Heart right ventricle (tissue), 16 donors: Measurements from ENCODE around the gene POLN. TPM values are rescaled to one million over a fixed set of nuclear protein-coding genes. Genes with fewer than 3 reads are reported as not detected.

Source experiments
- ATAC-seq, 8 donors: fragments of 200-7000 bp; cut with Tn5 transposase; one replicate each; pipeline ENCODE4 v1.9.1; 2020; ENCODE audit warnings: mild to moderate bottlenecking in 8 of 8, moderate library complexity in 8 of 8, moderate number of reproducible peaks in 1 of 8
- DNase-seq, 2 donors: peaks; one replicate each; pipeline ENCODE4 v3.0.0-alpha.2; 2020
- H3K27ac ChIP-seq, 10 donors: fragments of 200-600 bp; sonication (generic) in 2 of 10; one replicate each; pipeline versions ENCODE4 v1.5.0 to v1.8.0; 2020 to 2022; ENCODE audit warnings: mild to moderate bottlenecking in 3 of 10
- H3K27me3 ChIP-seq, 7 donors: fragments of 200-600 bp; one replicate each; pipeline ENCODE4 v1.8.0; 2021 to 2022; ENCODE audit warnings: mild to moderate bottlenecking in 2 of 7
- H3K36me3 ChIP-seq, 9 donors: fragments of 200-600 bp; sonication (generic) in 1 of 9; one replicate each; pipeline versions ENCODE4 v1.5.0 to v1.8.0; 2020 to 2022; ENCODE audit warnings: mild to moderate bottlenecking in 2 of 9
- H3K4me1 ChIP-seq, 9 donors: fragments of 200-600 bp; sonication (generic) in 1 of 9; one replicate each; pipeline versions ENCODE4 v1.5.0 to v1.8.0; 2020 to 2022; ENCODE audit warnings: mild to moderate bottlenecking in 4 of 9
- H3K4me3 ChIP-seq, 10 donors: fragments of 200-600 bp; sonication (generic) in 2 of 10; one replicate each; pipeline versions ENCODE4 v1.5.0 to v1.8.0; 2020 to 2022; ENCODE audit warnings: mild to moderate bottlenecking in 7 of 10, moderate library complexity in 2 of 10
- H3K9me3 ChIP-seq, 11 donors: fragments of 200-600 bp in 10 of 11; sonication (generic) in 2 of 11; one replicate each; pipeline versions ENCODE4 v1.5.0 to v1.8.0; 2013 to 2022; ENCODE audit warnings: mild to moderate bottlenecking in 2 of 11, control low read depth in 1 of 11, moderate library complexity in 1 of 11
- CTCF ChIP-seq, 9 donors: fragments of 200-600 bp; sonication (generic) in 2 of 9; IDR thresholded peaks; one replicate each; pipeline versions ENCODE4 v1.5.0 to v1.8.0; 2021 to 2022; ENCODE audit warnings: antibody characterized with exemption in 9 of 9, mild to moderate bottlenecking in 5 of 9, moderate library complexity in 1 of 9
- WGBS, 2 donors: extraction: QIAGEN DNeasy Blood & Tissue Kit; methylation state at CpG; one replicate each; pipeline ENCODE4 v1.1.7; 2013; ENCODE audit warnings: inconsistent platforms in 1 of 2; 5-methylcytosine and 5-hydroxymethylcytosine counted together
- intact Hi-C, 10 donors: fragments of 100-400 bp; cut with DNase I; formaldehyde crosslinking; loops; one replicate each; pipeline versions ENCODE4 v1.11.1 to v1.14.2; 2022
- polyA plus RNA-seq, 2 donors: library from polyadenylated mRNA; stranded (reverse); fragments of 200-250 nt; gene quantifications; one replicate each; pipeline ENCODE4 v1.2.3, GENCODE V29; 2013
- total RNA-seq, 10 donors: library from RNA; stranded (reverse); fragmentation: NEBNext Ultra II Directional in 3 of 10; extraction: Animal tissue kit (Norgen Biotek cat#: 25700) in 3 of 10; gene quantifications; one replicate each; pipeline versions ENCODE4 v1.2.1 to v1.2.4, GENCODE V29; 2021 to 2023
- donor health status: Arrhythmogenic right ventricular cardiomyopathy.
- donor health status: ischemic (EF 13 %, LVEDD 7.1; RV severe dilation, severe dysfunction).
- donor health status: healthy with polysubstance abuse.
- donor health status: DM: no; HTN: yes; CAD: no.
- donor health status: DM: no; HTN: no; CAD: no.
- donor health status: ischemic (EF 25% LVEDD 6.9; RV normal size, moderate dysfunction).
- donor health status: ischemic (EF 25% LVEDD 5.7; RV mildly dilated, moderate dysfunction).
- donor health status: healthy.
- donor health status: DM: yes; HTN: yes; CAD: no.
- donor health status: Ischemic cardiomyopathy.
- donor health status: ischemic (EF 35%, LVEDD 5.7; RV mildly dilated, moderate dysfunction).
- donor health status: nonischemic (EF 11% LVEDD 7.7; RV severe dilation, severe dysfunction).
- donor health status: DM: yes; HTN: yes; CAD: no.
- donor health status: PGD.
- donor health status: ischemic (EF 29% LVEDD 5.4; RV normal size, mild dysfunction).
- donor health status: nonischemic (EF 23%, LVEDD 6.1; RV moderate dilation, normal function).

POLN gene
- total and polyA plus RNA-seq, 12 donors, result 0.97 to 3.1 (median 2.1) TPM

DNA sequence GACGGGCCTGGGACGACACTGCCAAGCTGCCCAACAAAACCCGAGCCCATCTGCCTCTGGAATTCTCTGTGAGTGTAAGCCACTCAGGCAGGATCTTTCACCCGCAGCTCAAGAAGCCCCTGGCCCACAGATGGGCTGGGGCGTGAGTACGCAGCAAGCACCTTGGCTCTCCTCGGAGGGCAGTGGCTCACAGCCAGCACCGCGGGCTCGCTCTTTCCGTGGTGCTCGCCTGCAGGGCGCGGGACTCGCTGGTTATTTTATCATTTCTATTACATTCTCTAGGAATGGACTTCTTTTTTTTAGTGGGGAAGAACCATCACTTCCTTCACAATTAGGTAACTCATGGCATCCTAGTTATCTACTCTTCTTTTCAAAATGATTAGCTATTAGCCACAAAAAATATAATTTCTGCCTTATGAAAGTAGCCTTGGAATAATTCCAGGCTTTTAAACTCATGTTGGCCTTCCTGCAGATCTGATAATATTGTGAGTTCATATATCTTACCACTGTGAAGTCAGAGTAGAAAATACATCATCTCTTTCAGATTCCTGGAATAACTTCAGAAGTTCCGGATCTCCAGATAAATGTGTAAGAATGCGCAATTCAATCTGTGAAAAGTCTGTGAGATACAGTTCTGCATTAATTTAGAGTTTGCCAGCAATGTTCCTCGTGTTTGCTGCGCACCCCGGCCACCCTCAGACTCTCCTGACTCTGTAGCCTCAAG lies 114.2 kb downstream of the POLN start:
- no peak overlapping the region for H3K27ac ChIP-seq
- no peak overlapping the region for H3K4me3 ChIP-seq
- intact Hi-C loops, result no loop called here
- 79 to 80% methylated on average over 20 of the region's 20 CpGs for WGBS, 2 donors
- H3K9me3 ChIP-seq, result peaks cover 0 to 17% (median 7%) of the 10 kb centered on the region in 11 donors
- ATAC-seq, result no peak
- H3K36me3 ChIP-seq, result no peaks in the 10 kb centered on the region
- DNase-seq, result no peak
- no peaks in the 10 kb centered on the region for H3K4me1 ChIP-seq
- TF ChIP-seq CTCF (IDR thresholded peaks at IDR 0.05), result no peak
- H3K27me3 ChIP-seq, result no peaks in the 10 kb centered on the region

DNA sequence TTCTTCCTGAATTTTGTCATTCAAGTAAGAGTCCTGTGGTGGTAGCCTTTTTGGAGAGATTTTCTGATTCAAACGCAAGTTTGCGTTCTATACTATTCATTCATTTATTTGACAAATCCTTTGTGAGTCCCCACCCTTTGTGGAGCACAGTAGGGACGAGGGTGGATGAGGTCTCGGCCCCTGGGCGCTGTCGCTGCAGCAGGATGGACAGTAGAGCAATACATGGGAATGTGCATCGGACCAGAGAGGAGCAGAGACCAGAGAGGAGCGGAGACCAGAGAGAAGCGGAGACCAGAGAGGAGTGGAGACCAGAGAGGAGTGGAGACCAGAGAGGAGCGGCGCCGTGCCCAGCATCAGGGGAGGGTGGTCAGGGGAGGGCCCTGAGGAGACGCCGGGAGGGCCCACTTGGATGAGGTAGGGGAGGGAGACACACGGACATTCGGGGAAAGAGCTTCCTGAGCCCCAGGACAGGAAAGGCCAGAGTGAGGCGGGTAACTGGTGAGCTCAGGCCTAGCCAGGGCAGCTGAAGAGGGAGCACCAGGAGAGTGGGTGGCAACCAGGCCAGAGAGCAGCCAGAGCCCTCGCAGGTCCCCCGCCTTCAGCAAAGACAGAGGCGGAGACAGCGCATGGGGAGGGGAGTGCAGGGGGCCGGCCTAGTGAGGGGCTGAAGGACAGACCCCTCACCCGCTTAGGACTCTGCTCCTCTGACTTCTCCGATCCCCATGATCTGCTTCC lies 115.4 kb downstream of the POLN start:
- intact Hi-C loops, result no loop called here
- Histone ChIP-seq H3K27me3 (no peaks in the 10 kb centered on the region), H3K9me3 (peaks cover 0 to 4% (median 0%) of the 10 kb centered on the region in 11 donors), H3K36me3 (no peaks in the 10 kb centered on the region), H3K4me3 (no peak overlapping the region), H3K4me1 (no peaks in the 10 kb centered on the region), H3K27ac (no peak overlapping the region)
- TF ChIP-seq CTCF (IDR thresholded peaks at IDR 0.05), result no peak
- ATAC-seq, result peak in 1 of 8 donors; percentile 26
- WGBS, 2 donors, result 85 to 87% methylated on average over 24 of the region's 24 CpGs
- DNase-seq, result no peak

DNA sequence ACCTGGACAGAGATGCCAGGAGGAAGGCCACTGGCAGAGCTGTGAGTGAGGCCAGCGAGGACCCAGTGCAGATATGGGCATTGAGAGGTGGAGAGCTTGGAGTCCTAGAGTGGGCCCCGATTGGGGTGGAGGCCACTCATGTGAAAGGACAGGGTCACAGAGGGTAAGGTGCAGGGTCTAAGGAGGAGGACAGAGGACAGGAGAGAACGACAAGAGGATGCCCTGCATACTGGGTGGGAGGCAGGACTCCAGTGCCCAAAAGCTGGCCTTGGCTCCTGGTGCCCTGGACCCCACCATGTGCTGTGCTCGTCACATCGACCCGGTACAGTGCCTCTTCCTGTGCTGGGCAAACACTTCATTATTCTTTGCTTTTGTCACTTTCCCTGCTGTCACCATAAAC lies 116.1 kb downstream of the POLN start:
- ATAC-seq (no peak), DNase-seq (no peak)
- no peak overlapping the region for H3K4me3 ChIP-seq
- H3K27ac ChIP-seq, result no peak overlapping the region
- no peaks in the 10 kb centered on the region for H3K36me3 ChIP-seq
- no peaks in the 10 kb centered on the region for H3K9me3 ChIP-seq
- TF ChIP-seq CTCF (IDR thresholded peaks at IDR 0.05), result no peak
- WGBS, 2 donors, result 89 to 92% methylated on average over 6 of the region's 6 CpGs
- H3K27me3 ChIP-seq, result no peaks in the 10 kb centered on the region
- intact Hi-C loops, result no loop called here
- no peaks in the 10 kb centered on the region for H3K4me1 ChIP-seq

- no peak for ATAC-seq
- WGBS, 2 donors, result 90 to 92% methylated on average over 4 of the region's 4 CpGs
These were observed 116.9 kb downstream of the POLN start for GRCh38 chr4:2125023-2125422.

More at GRCh38 chr4:2125023-2125422, 116.9 kb downstream of the POLN start:
- Histone ChIP-seq H3K36me3 (no peaks in the 10 kb centered on the region), H3K27ac (no peak overlapping the region), H3K9me3 (no peaks in the 10 kb centered on the region), H3K27me3 (no peaks in the 10 kb centered on the region), H3K4me1 (no peaks in the 10 kb centered on the region), H3K4me3 (no peak overlapping the region)
- no peak for DNase-seq
- TF ChIP-seq CTCF (IDR thresholded peaks at IDR 0.05), result no peak
- intact Hi-C loops, result no loop called here
